Heart right ventricle (tissue), 16 donors: ENCODE results near the gene MYBPH. TPM values are rescaled to one million over a fixed set of nuclear protein-coding genes. Genes with fewer than 3 reads are reported as not detected.

Experiments
- ATAC-seq, 8 donors: fragments of 200-7000 bp; cut with Tn5 transposase; one replicate each; pipeline ENCODE4 v1.9.1; 2020; ENCODE audit warnings: mild to moderate bottlenecking in 8 of 8, moderate library complexity in 8 of 8, moderate number of reproducible peaks in 1 of 8
- DNase-seq, 2 donors: peaks; one replicate each; pipeline ENCODE4 v3.0.0-alpha.2; 2020
- H3K27ac ChIP-seq, 10 donors: fragments of 200-600 bp; sonication (generic) in 2 of 10; one replicate each; pipeline versions ENCODE4 v1.5.0 to v1.8.0; 2020 to 2022; ENCODE audit warnings: mild to moderate bottlenecking in 3 of 10
- H3K27me3 ChIP-seq, 7 donors: fragments of 200-600 bp; one replicate each; pipeline ENCODE4 v1.8.0; 2021 to 2022; ENCODE audit warnings: mild to moderate bottlenecking in 2 of 7
- H3K36me3 ChIP-seq, 9 donors: fragments of 200-600 bp; sonication (generic) in 1 of 9; one replicate each; pipeline versions ENCODE4 v1.5.0 to v1.8.0; 2020 to 2022; ENCODE audit warnings: mild to moderate bottlenecking in 2 of 9
- H3K4me1 ChIP-seq, 9 donors: fragments of 200-600 bp; sonication (generic) in 1 of 9; one replicate each; pipeline versions ENCODE4 v1.5.0 to v1.8.0; 2020 to 2022; ENCODE audit warnings: mild to moderate bottlenecking in 4 of 9
- H3K4me3 ChIP-seq, 10 donors: fragments of 200-600 bp; sonication (generic) in 2 of 10; one replicate each; pipeline versions ENCODE4 v1.5.0 to v1.8.0; 2020 to 2022; ENCODE audit warnings: mild to moderate bottlenecking in 7 of 10, moderate library complexity in 2 of 10
- H3K9me3 ChIP-seq, 11 donors: fragments of 200-600 bp in 10 of 11; sonication (generic) in 2 of 11; one replicate each; pipeline versions ENCODE4 v1.5.0 to v1.8.0; 2013 to 2022; ENCODE audit warnings: mild to moderate bottlenecking in 2 of 11, control low read depth in 1 of 11, moderate library complexity in 1 of 11
- CTCF ChIP-seq, 9 donors: fragments of 200-600 bp; sonication (generic) in 2 of 9; IDR thresholded peaks; one replicate each; pipeline versions ENCODE4 v1.5.0 to v1.8.0; 2021 to 2022; ENCODE audit warnings: antibody characterized with exemption in 9 of 9, mild to moderate bottlenecking in 5 of 9, moderate library complexity in 1 of 9
- WGBS, 2 donors: extraction: QIAGEN DNeasy Blood & Tissue Kit; methylation state at CpG; one replicate each; pipeline ENCODE4 v1.1.7; 2013; ENCODE audit warnings: inconsistent platforms in 1 of 2; 5-methylcytosine and 5-hydroxymethylcytosine counted together
- intact Hi-C, 10 donors: fragments of 100-400 bp; cut with DNase I; formaldehyde crosslinking; loops; one replicate each; pipeline versions ENCODE4 v1.11.1 to v1.14.2; 2022
- polyA plus RNA-seq, 2 donors: library from polyadenylated mRNA; stranded (reverse); fragments of 200-250 nt; gene quantifications; one replicate each; pipeline ENCODE4 v1.2.3, GENCODE V29; 2013
- total RNA-seq, 10 donors: library from RNA; stranded (reverse); fragmentation: NEBNext Ultra II Directional in 3 of 10; extraction: Animal tissue kit (Norgen Biotek cat#: 25700) in 3 of 10; gene quantifications; one replicate each; pipeline versions ENCODE4 v1.2.1 to v1.2.4, GENCODE V29; 2021 to 2023
- donor health status: Arrhythmogenic right ventricular cardiomyopathy.
- donor health status: ischemic (EF 13 %, LVEDD 7.1; RV severe dilation, severe dysfunction).
- donor health status: healthy with polysubstance abuse.
- donor health status: DM: no; HTN: yes; CAD: no.
- donor health status: DM: no; HTN: no; CAD: no.
- donor health status: ischemic (EF 25% LVEDD 6.9; RV normal size, moderate dysfunction).
- donor health status: ischemic (EF 25% LVEDD 5.7; RV mildly dilated, moderate dysfunction).
- donor health status: healthy.
- donor health status: DM: yes; HTN: yes; CAD: no.
- donor health status: Ischemic cardiomyopathy.
- donor health status: ischemic (EF 35%, LVEDD 5.7; RV mildly dilated, moderate dysfunction).
- donor health status: nonischemic (EF 11% LVEDD 7.7; RV severe dilation, severe dysfunction).
- donor health status: DM: yes; HTN: yes; CAD: no.
- donor health status: PGD.
- donor health status: ischemic (EF 29% LVEDD 5.4; RV normal size, mild dysfunction).
- donor health status: nonischemic (EF 23%, LVEDD 6.1; RV moderate dilation, normal function).

Gene MYBPH
- total and polyA plus RNA-seq, 12 donors, result not detected

GRCh38 chr1:203136409-203137042 is 39.1 kb downstream of the MYBPH start:
- Histone ChIP-seq H3K27ac (no peak overlapping the region), H3K36me3 (no peaks in the 10 kb centered on the region), H3K4me3 (no peak overlapping the region), H3K9me3 (no peaks in the 10 kb centered on the region), H3K27me3 (peaks cover 0 to 27% (median 0%) of the 10 kb centered on the region in 7 donors), H3K4me1 (peaks cover 0 to 15% (median 9%) of the 10 kb centered on the region in 9 donors)
- ATAC-seq, result no peak
- no peak for TF ChIP-seq CTCF (IDR thresholded peaks at IDR 0.05)
- 93 to 95% methylated on average over 1 of the region's 1 CpG for WGBS, 2 donors
- intact Hi-C loops, result no loop called here
- no peak for DNase-seq

- 64 to 73% methylated on average over 8 of the region's 8 CpGs for WGBS, 2 donors
- no peak for DNase-seq
- TF ChIP-seq CTCF (IDR thresholded peaks at IDR 0.05), result no peak
Observed at GRCh38 chr1:203135636-203136305, 39.9 kb downstream of the MYBPH start.

GRCh38 chr1:203133970-203134725 is 41.5 kb downstream of the MYBPH start:
- Histone ChIP-seq H3K4me3 (no peak overlapping the region), H3K27me3 (peaks cover 0 to 34% (median 0%) of the 10 kb centered on the region in 7 donors), H3K4me1 (peaks cover 11 to 33% (median 25%) of the 10 kb centered on the region in 9 donors), H3K27ac (no peak overlapping the region), H3K9me3 (no peaks in the 10 kb centered on the region), H3K36me3 (no peaks in the 10 kb centered on the region)
- ATAC-seq (no peak), DNase-seq (no peak)
- intact Hi-C loops, result no loop called here
- TF ChIP-seq CTCF (IDR thresholded peaks at IDR 0.05), result no peak
- 68 to 70% methylated on average over 12 of the region's 12 CpGs for WGBS, 2 donors

More at GRCh38 chr1:203135636-203136305, 39.9 kb downstream of the MYBPH start:
- no peak for ATAC-seq
- H3K27ac ChIP-seq, result no peak overlapping the region
- H3K4me3 ChIP-seq, result no peak overlapping the region
- no peaks in the 10 kb centered on the region for H3K9me3 ChIP-seq
- H3K36me3 ChIP-seq, result no peaks in the 10 kb centered on the region
- H3K4me1 ChIP-seq, result peaks cover 0 to 19% (median 9%) of the 10 kb centered on the region in 9 donors
- H3K27me3 ChIP-seq, result peaks cover 0 to 34% (median 0%) of the 10 kb centered on the region in 7 donors
- intact Hi-C loops, result no loop called here

- Histone ChIP-seq H3K4me3 (no peak overlapping the region), H3K9me3 (no peaks in the 10 kb centered on the region), H3K36me3 (no peaks in the 10 kb centered on the region), H3K4me1 (peaks cover 23 to 58% (median 49%) of the 10 kb centered on the region in 9 donors), H3K27me3 (peaks cover 0 to 58% (median 0%) of the 10 kb centered on the region in 7 donors), H3K27ac (peak overlapping the region in 5 of 10 donors; percentile 6 to 91 (median 21))
- intact Hi-C loops, result no loop called here
- ATAC-seq (no peak), DNase-seq (no peak)
- no peak for TF ChIP-seq CTCF (IDR thresholded peaks at IDR 0.05)
- 84 to 90% methylated on average over 9 of the region's 9 CpGs for WGBS, 2 donors
Observed at GRCh38 chr1:203131548-203132200, 44.0 kb downstream of the MYBPH start.
